Stomach (tissue), 9 donors: ENCODE results near the gene CCR4. TPM values are rescaled to one million over a fixed set of nuclear protein-coding genes. Genes with fewer than 3 reads are reported as not detected.

ENCODE experiments used
- DNase-seq, 2 donors: peaks; one replicate each; pipeline versions ENCODE4 v3.0.0 to v3.0.0-alpha.2; 2013 to 2019
- H3K27ac ChIP-seq, 5 donors: fragments of 200-600 bp in 4 of 5; sonication (generic) in 4 of 5; one replicate each; pipeline ENCODE4 v1.5.1; 2013 to 2019; ENCODE audit warnings: mild to moderate bottlenecking in 1 of 5, moderate library complexity in 1 of 5
- H3K27me3 ChIP-seq, 3 donors: fragments of 200-600 bp; sonication (generic); one replicate each; pipeline ENCODE4 v1.5.1; 2017 to 2019; ENCODE audit warnings: mixed run types in 1 of 3
- H3K36me3 ChIP-seq, 4 donors: fragments of 200-600 bp; sonication (generic); 1 replicate in 3 of 4; 2 replicates in 1 of 4; pipeline ENCODE4 v1.5.1; 2016 to 2019
- H3K4me1 ChIP-seq, 4 donors: fragments of 200-600 bp; sonication (generic); one replicate each; pipeline ENCODE4 v1.5.1; 2016 to 2019
- H3K4me3 ChIP-seq, 4 donors: fragments of 200-600 bp; sonication (generic) in 3 of 4; one replicate each; pipeline ENCODE4 v1.5.1; 2016 to 2019; ENCODE audit warnings: mild to moderate bottlenecking in 1 of 4
- H3K9me3 ChIP-seq, 4 donors: fragments of 200-600 bp; sonication (generic); one replicate each; pipeline ENCODE4 v1.5.1; 2016 to 2019
- EP300 ChIP-seq: sonication (generic); formaldehyde crosslinking; IDR thresholded peaks from one replicate; pipeline ENCODE4 v1.6.1; 2017; ENCODE audit warnings: antibody characterized with exemption
- POLR2A ChIP-seq, 4 donors: fragments of 450-650 bp; IDR thresholded peaks; one replicate each; pipeline ENCODE4 v1.6.1; 2016; ENCODE audit warnings: antibody characterized with exemption in 4 of 4, control low read depth in 2 of 4, mild to moderate bottlenecking in 1 of 4, moderate library complexity in 1 of 4
- POLR2AphosphoS5 ChIP-seq, 3 donors: sonication (generic); formaldehyde crosslinking; IDR thresholded peaks; one replicate each; pipeline ENCODE4 v1.6.1; 2016; ENCODE audit warnings: antibody characterized with exemption in 3 of 3
- WGBS, 5 donors: extraction: QIAGEN DNeasy Blood & Tissue Kit in 3 of 5; methylation state at CpG; one replicate each; pipeline versions ENCODE4 v1.1.5 to v1.1.7; 2013 to 2018; 5-methylcytosine and 5-hydroxymethylcytosine counted together
- intact Hi-C: fragments of 100-400 bp; cut with DNase I; formaldehyde crosslinking; loops from one replicate; pipeline ENCODE4 v1.15.1; 2023; ENCODE audit warnings: low total_unique reads
- polyA plus RNA-seq, 3 donors: library from polyadenylated mRNA; stranded (reverse); fragments of 200-250 nt; gene quantifications; one replicate each; pipeline ENCODE4 v1.2.3, GENCODE V29; 2013
- total RNA-seq, 5 donors: library from RNA; depleted of rRNA; stranded (reverse); fragments of >200 nt; gene quantifications; one replicate each; pipeline versions ENCODE4 v1.1.0 to v1.2.3, GENCODE V29; 2014 to 2016
- TF ChIP-seq, protein P1 (sequence below), 7 experiments: fragments of 450-650 bp in 4 of 7; fragments of 200-600 bp in 3 of 7; sonication (generic) in 3 of 7; IDR thresholded peaks; one replicate each; pipeline ENCODE4 v1.5.1; 2016 to 2019; ENCODE audit warnings: antibody characterized with exemption in 7 of 7, control low read depth in 2 of 7, mild to moderate bottlenecking in 1 of 7
- donor health status: healthy with polysubstance abuse.
- donor health status: Bipolar disorder and iron deficiency.
- donor health status: healthy.

CCR4 gene
- total and polyA plus RNA-seq, 8 donors, result 0.15 to 1.1 (median 0.37) TPM; not detected in 4

- Histone ChIP-seq H3K4me1 (peaks cover 0 to 8% (median 0%) of the 10 kb centered on the region in 4 donors), H3K4me3 (no peak overlapping the region), H3K27me3 (no peaks in the 10 kb centered on the region), H3K36me3 (no peaks in the 10 kb centered on the region), H3K9me3 (no peaks in the 10 kb centered on the region), H3K27ac (no peak overlapping the region)
- intact Hi-C loops, result loop anchor here (10.0 kb wide), 1 partner anchor 418 kb away; no protein-coding TSS in a partner anchor
- 82 to 90% (median 87%) methylated on average over 14 of the region's 14 CpGs for WGBS, 5 donors
- peak in 1 of 2 donors; percentile 28 for DNase-seq
- TF ChIP-seq, protein P1, sequence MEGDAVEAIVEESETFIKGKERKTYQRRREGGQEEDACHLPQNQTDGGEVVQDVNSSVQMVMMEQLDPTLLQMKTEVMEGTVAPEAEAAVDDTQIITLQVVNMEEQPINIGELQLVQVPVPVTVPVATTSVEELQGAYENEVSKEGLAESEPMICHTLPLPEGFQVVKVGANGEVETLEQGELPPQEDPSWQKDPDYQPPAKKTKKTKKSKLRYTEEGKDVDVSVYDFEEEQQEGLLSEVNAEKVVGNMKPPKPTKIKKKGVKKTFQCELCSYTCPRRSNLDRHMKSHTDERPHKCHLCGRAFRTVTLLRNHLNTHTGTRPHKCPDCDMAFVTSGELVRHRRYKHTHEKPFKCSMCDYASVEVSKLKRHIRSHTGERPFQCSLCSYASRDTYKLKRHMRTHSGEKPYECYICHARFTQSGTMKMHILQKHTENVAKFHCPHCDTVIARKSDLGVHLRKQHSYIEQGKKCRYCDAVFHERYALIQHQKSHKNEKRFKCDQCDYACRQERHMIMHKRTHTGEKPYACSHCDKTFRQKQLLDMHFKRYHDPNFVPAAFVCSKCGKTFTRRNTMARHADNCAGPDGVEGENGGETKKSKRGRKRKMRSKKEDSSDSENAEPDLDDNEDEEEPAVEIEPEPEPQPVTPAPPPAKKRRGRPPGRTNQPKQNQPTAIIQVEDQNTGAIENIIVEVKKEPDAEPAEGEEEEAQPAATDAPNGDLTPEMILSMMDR (IDR thresholded peaks at IDR 0.05), result no peak
- no peak for TF ChIP-seq POLR2A (IDR thresholded peaks at IDR 0.05)
- no peak for TF ChIP-seq EP300
- TF ChIP-seq POLR2AphosphoS5 (IDR thresholded peaks at IDR 0.05), result no peak
These were observed 5.5 kb downstream of the CCR4 start for GRCh38 chr3:32956750-32957570.

DNA sequence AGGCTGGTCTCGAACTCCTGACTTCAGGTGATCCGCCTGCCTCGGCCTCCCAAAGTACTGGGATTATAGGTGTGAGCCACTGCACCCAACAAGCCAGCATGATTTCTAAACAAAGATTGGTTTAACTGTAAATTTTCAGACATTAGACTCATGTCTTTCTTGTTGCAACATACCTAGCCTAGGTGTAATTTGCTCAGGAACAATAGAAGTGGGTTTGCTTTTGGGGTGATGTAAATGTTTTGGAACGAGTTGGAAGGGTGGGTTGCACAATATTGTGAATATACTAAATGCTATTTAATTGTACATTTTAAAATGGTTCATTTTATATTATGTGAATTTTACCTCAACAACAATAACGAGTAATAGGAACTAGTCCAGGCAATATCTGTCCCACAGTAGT is 7.1 kb downstream of the CCR4 start:
- H3K27ac ChIP-seq, result no peak overlapping the region
- no peak for DNase-seq
- H3K4me3 ChIP-seq, result no peak overlapping the region
- no peaks in the 10 kb centered on the region for H3K27me3 ChIP-seq
- H3K4me1 ChIP-seq, result peaks cover 0 to 8% (median 0%) of the 10 kb centered on the region in 4 donors
- no peaks in the 10 kb centered on the region for H3K36me3 ChIP-seq
- H3K9me3 ChIP-seq, result no peaks in the 10 kb centered on the region
- 87 to 92% (median 89%) methylated on average over 5 of the region's 5 CpGs for WGBS, 5 donors
- TF ChIP-seq, protein P1 (IDR thresholded peaks at IDR 0.05), result no peak
- TF ChIP-seq POLR2A (IDR thresholded peaks at IDR 0.05) (no peak), POLR2AphosphoS5 (IDR thresholded peaks at IDR 0.05) (no peak), EP300 (no peak)
- intact Hi-C loops, result loop anchor here (10.0 kb wide), 1 partner anchor 416 kb away; no protein-coding TSS in a partner anchor

- no peaks in the 10 kb centered on the region for H3K36me3 ChIP-seq
These were observed 7.9 kb downstream of the CCR4 start for GRCh38 chr3:32959371-32959770.

GRCh38 chr3:32960404-32961170 is 9.1 kb downstream of the CCR4 start:
- TF ChIP-seq EP300 (no peak), POLR2A (IDR thresholded peaks at IDR 0.05) (no peak), POLR2AphosphoS5 (IDR thresholded peaks at IDR 0.05) (no peak)
- TF ChIP-seq, protein P1 (IDR thresholded peaks at IDR 0.05), result no peak
- 68 to 77% (median 71%) methylated on average over 4 of the region's 4 CpGs for WGBS, 5 donors
- Histone ChIP-seq H3K36me3 (no peaks in the 10 kb centered on the region), H3K9me3 (peaks cover 0 to 6% (median 2%) of the 10 kb centered on the region in 4 donors), H3K27ac (no peak overlapping the region), H3K4me1 (peaks cover 0 to 8% (median 0%) of the 10 kb centered on the region in 4 donors), H3K27me3 (no peaks in the 10 kb centered on the region), H3K4me3 (no peak overlapping the region)
- DNase-seq, result no peak
- intact Hi-C loops, result no loop called here

More at GRCh38 chr3:32959371-32959770, 7.9 kb downstream of the CCR4 start:
- H3K4me3 ChIP-seq, result no peak overlapping the region
- peaks cover 0 to 8% (median 0%) of the 10 kb centered on the region in 4 donors for H3K4me1 ChIP-seq
- no peak for DNase-seq
- TF ChIP-seq EP300 (no peak), POLR2A (IDR thresholded peaks at IDR 0.05) (no peak), POLR2AphosphoS5 (IDR thresholded peaks at IDR 0.05) (no peak)
- TF ChIP-seq, protein P1 (IDR thresholded peaks at IDR 0.05), result no peak
- no peaks in the 10 kb centered on the region for H3K9me3 ChIP-seq
- intact Hi-C loops, result loop anchor here (10.0 kb wide), 1 partner anchor 415 kb away; no protein-coding TSS in a partner anchor
- no peaks in the 10 kb centered on the region for H3K27me3 ChIP-seq
- WGBS, 5 donors, result 47 to 70% (median 53%) methylated on average over 2 to 3 of the region's 3 CpGs
- H3K27ac ChIP-seq, result no peak overlapping the region
